GM23338 (cell line): ENCODE data around the gene PARP14. TPM values are rescaled to one million over a fixed set of nuclear protein-coding genes. Genes with fewer than 3 reads are reported as not detected.

Experiments used
- ATAC-seq: fragments of 200-7000 bp; cut with Tn5 transposase; 3 replicates; pipeline ENCODE4 v1.9.1; 2020
- DNase-seq: peaks from one replicate; pipeline ENCODE4 v3.0.0-alpha.2; 2015; ENCODE audit warnings: low spot score
- H2AFZ ChIP-seq: fragments of 200-600 bp; sonication (generic); 2 replicates; pipeline ENCODE4 v1.8.0; 2016; ENCODE audit warnings: antibody characterized with exemption, mild to moderate bottlenecking, moderate library complexity
- H3F3A ChIP-seq: fragments of 200-600 bp; sonication (generic); replicated peaks from 2 replicates; pipeline ENCODE4 v1.8.0; 2017; ENCODE audit warnings: antibody characterized with exemption, mixed run types, low read depth
- H3K27ac ChIP-seq: fragments of 200-600 bp; sonication (generic); 2 replicates; pipeline ENCODE4 v1.6.1; 2016; ENCODE audit warnings: low read depth
- H3K27me3 ChIP-seq: fragments of 200-600 bp; sonication (generic); 2 replicates; pipeline ENCODE4 v1.8.0; 2016; ENCODE audit warnings: mild to moderate bottlenecking, mixed run types, moderate library complexity; ENCODE audit not compliant: insufficient read depth
- H3K36me3 ChIP-seq: fragments of 200-600 bp; sonication (generic); 2 replicates; pipeline ENCODE4 v1.8.0; 2016; ENCODE audit warnings: mild to moderate bottlenecking; ENCODE audit not compliant: insufficient read depth
- H3K4me1 ChIP-seq: fragments of 200-600 bp; sonication (generic); 2 replicates; pipeline ENCODE4 v1.8.0; 2016; ENCODE audit warnings: mild to moderate bottlenecking, moderate library complexity; ENCODE audit not compliant: insufficient read depth
- H3K4me2 ChIP-seq: fragments of 200-600 bp; sonication (generic); 2 replicates; pipeline ENCODE4 v1.7.1; 2017; ENCODE audit warnings: mixed run types
- H3K4me3 ChIP-seq: fragments of 200-600 bp; sonication (generic); 2 replicates; pipeline ENCODE4 v1.6.1; 2016; ENCODE audit warnings: mixed run types
- H3K79me2 ChIP-seq: fragments of 200-600 bp; sonication (generic); replicated peaks from 2 replicates; pipeline ENCODE4 v1.8.0; 2017; ENCODE audit warnings: mild to moderate bottlenecking; ENCODE audit not compliant: insufficient read depth
- H3K9me2 ChIP-seq: fragments of 200-600 bp; sonication (generic); 2 replicates; pipeline ENCODE4 v1.8.0; 2017; ENCODE audit not compliant: insufficient read depth
- H4K20me1 ChIP-seq: fragments of 200-600 bp; sonication (generic); replicated peaks from 2 replicates; pipeline ENCODE4 v1.8.0; 2017; ENCODE audit warnings: mild to moderate bottlenecking; ENCODE audit not compliant: insufficient read depth
- H3K27ac Mint-ChIP-seq: 2 replicates; pipeline ENCODE4 v1.8.0; 2020; ENCODE audit warnings: inconsistent platforms, mild to moderate bottlenecking, moderate library complexity, mixed read lengths
- H3K27me3 Mint-ChIP-seq: 3 replicates; pipeline ENCODE4 v1.8.0; 2022; ENCODE audit warnings: low read depth, mild to moderate bottlenecking, moderate library complexity, mixed read lengths, inconsistent platforms; ENCODE audit not compliant: insufficient read depth, poor library complexity
- H3K36me3 Mint-ChIP-seq: 3 replicates; pipeline ENCODE4 v1.8.0; 2021; ENCODE audit warnings: low read depth, mild to moderate bottlenecking, inconsistent platforms, moderate library complexity, mixed read lengths
- H3K4me1 Mint-ChIP-seq: 3 replicates; pipeline ENCODE4 v1.8.0; 2020; ENCODE audit warnings: mild to moderate bottlenecking, inconsistent platforms, mixed read lengths
- H3K4me3 Mint-ChIP-seq: 3 replicates; pipeline ENCODE4 v1.8.0; 2021; ENCODE audit warnings: moderate library complexity, mild to moderate bottlenecking, inconsistent platforms, mixed read lengths
- H3K9me3 Mint-ChIP-seq: 3 replicates; pipeline ENCODE4 v1.8.0; 2020; ENCODE audit warnings: moderate library complexity, mild to moderate bottlenecking, inconsistent platforms, mixed read lengths
- CREB1 ChIP-seq: fragments of 250-450 bp; sonication (Bioruptor Pico); IDR thresholded peaks from 2 replicates; pipeline ENCODE4 v1.5.0; 2020; ENCODE audit warnings: low read depth, mild to moderate bottlenecking, moderate library complexity
- EZH2 ChIP-seq: fragments of 200-600 bp; sonication (generic); IDR thresholded peaks from one replicate; pipeline ENCODE4 v1.8.0; 2017; ENCODE audit warnings: antibody characterized with exemption, mild to moderate bottlenecking, low read depth; ENCODE audit not compliant: unreplicated experiment
- EZH2phosphoT487 ChIP-seq: fragments of 200-600 bp; sonication (generic); IDR thresholded peaks from one replicate; pipeline ENCODE4 v1.8.1; 2018; ENCODE audit warnings: antibody characterized with exemption; ENCODE audit not compliant: unreplicated experiment
- JUNB ChIP-seq: IDR thresholded peaks from one replicate; pipeline ENCODE4 v1.6.1; 2016; ENCODE audit warnings: antibody characterized with exemption; ENCODE audit not compliant: unreplicated experiment
- NANOG ChIP-seq: IDR thresholded peaks from 2 replicates; pipeline ENCODE4 v1.6.1; 2016; ENCODE audit warnings: antibody characterized with exemption, borderline replicate concordance
- polyA plus RNA-seq: library from polyadenylated mRNA; unstranded; fragments of >200 nt; fragmentation: Nextera tagmentation; extraction: Ambion mirVana; gene quantifications from 2 replicates; pipeline ENCODE4 v1.2.1, GENCODE V29; 2016
- total RNA-seq: library from RNA; depleted of rRNA; stranded (reverse); fragments of >200 nt; shearing (Covaris generic); gene quantifications from 2 replicates; pipeline ENCODE4 v1.2.3, GENCODE V29; 2014
- TF ChIP-seq, protein P1 (sequence below): IDR thresholded peaks from one replicate; pipeline ENCODE4 v1.6.1; 2018; ENCODE audit warnings: antibody characterized with exemption; ENCODE audit not compliant: unreplicated experiment
- TF ChIP-seq, protein P2 (sequence below): IDR thresholded peaks from 2 replicates; pipeline ENCODE4 v1.6.1; 2016; ENCODE audit warnings: antibody characterized with exemption
- TF ChIP-seq, protein P3 (sequence below): fragments of 250-450 bp; sonication (Bioruptor Pico); IDR thresholded peaks from 2 replicates; pipeline ENCODE4 v1.5.0; 2020; ENCODE audit warnings: mild to moderate bottlenecking, moderate library complexity

PARP14 gene
- total and polyA plus RNA-seq, 2 experiments from 2014 or later: 7.8 to 26.0 TPM

DNA sequence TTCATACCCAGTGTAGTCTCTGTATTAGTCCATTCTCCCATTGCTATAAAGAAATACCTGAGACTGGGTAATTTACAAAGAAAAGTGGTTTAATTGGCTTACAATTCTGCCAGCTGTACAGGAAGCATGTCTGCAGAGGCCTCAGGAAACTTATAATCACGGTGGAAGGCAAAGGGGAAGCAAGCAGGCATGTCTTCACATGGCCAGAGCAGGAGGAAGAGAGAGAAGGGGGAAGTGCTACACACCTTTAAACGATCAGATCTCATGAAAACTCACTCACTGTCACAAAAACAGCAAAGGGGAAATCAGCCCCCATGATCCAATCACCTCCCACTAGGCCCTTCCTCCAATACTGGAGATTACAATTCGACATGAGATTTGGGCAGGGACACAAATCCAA is 6.3 kb upstream of the PARP14 start (continued):
- no peak for TF ChIP-seq EZH2
- TF ChIP-seq, protein P1, sequence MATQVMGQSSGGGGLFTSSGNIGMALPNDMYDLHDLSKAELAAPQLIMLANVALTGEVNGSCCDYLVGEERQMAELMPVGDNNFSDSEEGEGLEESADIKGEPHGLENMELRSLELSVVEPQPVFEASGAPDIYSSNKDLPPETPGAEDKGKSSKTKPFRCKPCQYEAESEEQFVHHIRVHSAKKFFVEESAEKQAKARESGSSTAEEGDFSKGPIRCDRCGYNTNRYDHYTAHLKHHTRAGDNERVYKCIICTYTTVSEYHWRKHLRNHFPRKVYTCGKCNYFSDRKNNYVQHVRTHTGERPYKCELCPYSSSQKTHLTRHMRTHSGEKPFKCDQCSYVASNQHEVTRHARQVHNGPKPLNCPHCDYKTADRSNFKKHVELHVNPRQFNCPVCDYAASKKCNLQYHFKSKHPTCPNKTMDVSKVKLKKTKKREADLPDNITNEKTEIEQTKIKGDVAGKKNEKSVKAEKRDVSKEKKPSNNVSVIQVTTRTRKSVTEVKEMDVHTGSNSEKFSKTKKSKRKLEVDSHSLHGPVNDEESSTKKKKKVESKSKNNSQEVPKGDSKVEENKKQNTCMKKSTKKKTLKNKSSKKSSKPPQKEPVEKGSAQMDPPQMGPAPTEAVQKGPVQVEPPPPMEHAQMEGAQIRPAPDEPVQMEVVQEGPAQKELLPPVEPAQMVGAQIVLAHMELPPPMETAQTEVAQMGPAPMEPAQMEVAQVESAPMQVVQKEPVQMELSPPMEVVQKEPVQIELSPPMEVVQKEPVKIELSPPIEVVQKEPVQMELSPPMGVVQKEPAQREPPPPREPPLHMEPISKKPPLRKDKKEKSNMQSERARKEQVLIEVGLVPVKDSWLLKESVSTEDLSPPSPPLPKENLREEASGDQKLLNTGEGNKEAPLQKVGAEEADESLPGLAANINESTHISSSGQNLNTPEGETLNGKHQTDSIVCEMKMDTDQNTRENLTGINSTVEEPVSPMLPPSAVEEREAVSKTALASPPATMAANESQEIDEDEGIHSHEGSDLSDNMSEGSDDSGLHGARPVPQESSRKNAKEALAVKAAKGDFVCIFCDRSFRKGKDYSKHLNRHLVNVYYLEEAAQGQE: no peak

DNA sequence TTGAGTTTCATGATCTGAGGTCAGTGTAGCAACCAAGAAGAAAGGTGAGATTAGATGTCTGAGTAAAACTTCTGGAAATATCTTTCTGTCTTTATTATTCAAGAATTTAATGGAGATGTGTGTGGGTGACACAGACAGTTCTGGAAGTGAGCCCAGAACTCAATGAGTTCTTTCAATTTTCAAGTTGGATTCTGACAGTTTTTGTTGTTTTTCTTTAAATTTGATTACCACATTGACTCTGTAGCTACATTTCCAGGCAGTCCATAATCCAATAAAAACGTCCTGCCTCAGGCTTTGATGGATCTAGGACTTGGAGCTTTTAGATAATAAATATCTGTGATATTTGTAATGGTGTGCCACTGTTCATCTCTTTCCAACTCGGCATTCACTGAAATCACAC is 3.9 kb upstream of the PARP14 start:
- H3K36me3 ChIP-seq: no peaks in the 10 kb centered on the region
- H3K79me2 ChIP-seq: no peaks in the 10 kb centered on the region; the same call in 1 of the 2 replicates
- H3K36me3 Mint-ChIP-seq: peaks cover 1% of the 10 kb centered on the region; the same call in 2 of the 3 replicates
- H3K27me3 Mint-ChIP-seq: peaks cover 8% of the 10 kb centered on the region
- no peak overlapping the region for H3K4me3 Mint-ChIP-seq
- H3K27ac Mint-ChIP-seq: no peak overlapping the region
- H3K27me3 ChIP-seq: peaks cover 16% of the 10 kb centered on the region; the same call in 1 of the 2 replicates
- no peaks in the 10 kb centered on the region for H4K20me1 ChIP-seq
- DNase-seq (no peak), ATAC-seq (no peak)
- peaks cover 21% of the 10 kb centered on the region for H3K4me1 Mint-ChIP-seq
- H3K4me2 ChIP-seq: no peak overlapping the region
- no peak overlapping the region for H3K4me3 ChIP-seq
- peaks cover 15% of the 10 kb centered on the region for H3K4me1 ChIP-seq
- TF ChIP-seq EZH2phosphoT487: no peak
- TF ChIP-seq NANOG: no peak
- TF ChIP-seq, protein P2, sequence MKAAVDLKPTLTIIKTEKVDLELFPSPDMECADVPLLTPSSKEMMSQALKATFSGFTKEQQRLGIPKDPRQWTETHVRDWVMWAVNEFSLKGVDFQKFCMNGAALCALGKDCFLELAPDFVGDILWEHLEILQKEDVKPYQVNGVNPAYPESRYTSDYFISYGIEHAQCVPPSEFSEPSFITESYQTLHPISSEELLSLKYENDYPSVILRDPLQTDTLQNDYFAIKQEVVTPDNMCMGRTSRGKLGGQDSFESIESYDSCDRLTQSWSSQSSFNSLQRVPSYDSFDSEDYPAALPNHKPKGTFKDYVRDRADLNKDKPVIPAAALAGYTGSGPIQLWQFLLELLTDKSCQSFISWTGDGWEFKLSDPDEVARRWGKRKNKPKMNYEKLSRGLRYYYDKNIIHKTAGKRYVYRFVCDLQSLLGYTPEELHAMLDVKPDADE: no peak
- H3K27ac ChIP-seq: no peak overlapping the region
- peaks cover 7% of the 10 kb centered on the region; the same call in 2 of the 3 replicates for H3K9me3 Mint-ChIP-seq
- 0 out of 2 replicates have a peak, but pooled peaks cover 6% of the 10 kb centered on the region for H3F3A ChIP-seq
- H3K9me2 ChIP-seq: no peaks in the 10 kb centered on the region
- H2AFZ ChIP-seq: no peak overlapping the region

DNA sequence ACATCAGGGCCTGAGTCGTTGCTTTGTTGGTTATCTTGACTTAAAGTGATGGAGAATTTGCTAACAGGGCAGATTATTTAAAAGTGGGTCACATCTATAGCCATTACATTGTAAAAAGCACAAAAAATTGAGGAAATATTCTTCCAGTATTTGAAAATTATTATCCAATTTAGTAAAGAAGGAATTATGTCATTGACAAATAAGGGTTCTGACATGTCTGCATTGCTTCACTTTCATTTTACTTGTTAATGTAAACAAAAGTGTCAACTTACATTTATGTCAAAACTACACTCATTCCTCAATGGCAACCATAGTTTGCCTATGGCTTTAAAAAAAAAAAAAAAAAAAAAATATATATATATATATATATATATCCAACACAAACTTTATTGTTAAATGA is 3.4 kb upstream of the PARP14 start:
- Histone ChIP-seq H3K4me1 (peaks cover 15% of the 10 kb centered on the region), H2AFZ (no peak overlapping the region), H3K4me3 (no peak overlapping the region), H3K27me3 (peaks cover 18% of the 10 kb centered on the region; the same call in 1 of the 2 replicates), H3F3A (0 out of 2 replicates have a peak, but pooled peaks cover 6% of the 10 kb centered on the region), H3K4me2 (no peak overlapping the region), H3K9me2 (no peaks in the 10 kb centered on the region), H3K27ac (no peak overlapping the region), H3K36me3 (no peaks in the 10 kb centered on the region), H3K79me2 (no peaks in the 10 kb centered on the region; the same call in 1 of the 2 replicates), H4K20me1 (no peaks in the 10 kb centered on the region)
- Mint-ChIP-seq H3K4me3 (no peak overlapping the region), H3K27ac (no peak overlapping the region), H3K27me3 (peaks cover 9% of the 10 kb centered on the region), H3K9me3 (peaks cover 9% of the 10 kb centered on the region; the same call in 2 of the 3 replicates), H3K36me3 (peaks cover 3% of the 10 kb centered on the region; the same call in 2 of the 3 replicates), H3K4me1 (peaks cover 22% of the 10 kb centered on the region)
- ATAC-seq (no peak), DNase-seq (no peak)
- TF ChIP-seq JUNB: no peak
- no peak for TF ChIP-seq CREB1 (CRISPR knock-in tag)
- TF ChIP-seq, protein P3, sequence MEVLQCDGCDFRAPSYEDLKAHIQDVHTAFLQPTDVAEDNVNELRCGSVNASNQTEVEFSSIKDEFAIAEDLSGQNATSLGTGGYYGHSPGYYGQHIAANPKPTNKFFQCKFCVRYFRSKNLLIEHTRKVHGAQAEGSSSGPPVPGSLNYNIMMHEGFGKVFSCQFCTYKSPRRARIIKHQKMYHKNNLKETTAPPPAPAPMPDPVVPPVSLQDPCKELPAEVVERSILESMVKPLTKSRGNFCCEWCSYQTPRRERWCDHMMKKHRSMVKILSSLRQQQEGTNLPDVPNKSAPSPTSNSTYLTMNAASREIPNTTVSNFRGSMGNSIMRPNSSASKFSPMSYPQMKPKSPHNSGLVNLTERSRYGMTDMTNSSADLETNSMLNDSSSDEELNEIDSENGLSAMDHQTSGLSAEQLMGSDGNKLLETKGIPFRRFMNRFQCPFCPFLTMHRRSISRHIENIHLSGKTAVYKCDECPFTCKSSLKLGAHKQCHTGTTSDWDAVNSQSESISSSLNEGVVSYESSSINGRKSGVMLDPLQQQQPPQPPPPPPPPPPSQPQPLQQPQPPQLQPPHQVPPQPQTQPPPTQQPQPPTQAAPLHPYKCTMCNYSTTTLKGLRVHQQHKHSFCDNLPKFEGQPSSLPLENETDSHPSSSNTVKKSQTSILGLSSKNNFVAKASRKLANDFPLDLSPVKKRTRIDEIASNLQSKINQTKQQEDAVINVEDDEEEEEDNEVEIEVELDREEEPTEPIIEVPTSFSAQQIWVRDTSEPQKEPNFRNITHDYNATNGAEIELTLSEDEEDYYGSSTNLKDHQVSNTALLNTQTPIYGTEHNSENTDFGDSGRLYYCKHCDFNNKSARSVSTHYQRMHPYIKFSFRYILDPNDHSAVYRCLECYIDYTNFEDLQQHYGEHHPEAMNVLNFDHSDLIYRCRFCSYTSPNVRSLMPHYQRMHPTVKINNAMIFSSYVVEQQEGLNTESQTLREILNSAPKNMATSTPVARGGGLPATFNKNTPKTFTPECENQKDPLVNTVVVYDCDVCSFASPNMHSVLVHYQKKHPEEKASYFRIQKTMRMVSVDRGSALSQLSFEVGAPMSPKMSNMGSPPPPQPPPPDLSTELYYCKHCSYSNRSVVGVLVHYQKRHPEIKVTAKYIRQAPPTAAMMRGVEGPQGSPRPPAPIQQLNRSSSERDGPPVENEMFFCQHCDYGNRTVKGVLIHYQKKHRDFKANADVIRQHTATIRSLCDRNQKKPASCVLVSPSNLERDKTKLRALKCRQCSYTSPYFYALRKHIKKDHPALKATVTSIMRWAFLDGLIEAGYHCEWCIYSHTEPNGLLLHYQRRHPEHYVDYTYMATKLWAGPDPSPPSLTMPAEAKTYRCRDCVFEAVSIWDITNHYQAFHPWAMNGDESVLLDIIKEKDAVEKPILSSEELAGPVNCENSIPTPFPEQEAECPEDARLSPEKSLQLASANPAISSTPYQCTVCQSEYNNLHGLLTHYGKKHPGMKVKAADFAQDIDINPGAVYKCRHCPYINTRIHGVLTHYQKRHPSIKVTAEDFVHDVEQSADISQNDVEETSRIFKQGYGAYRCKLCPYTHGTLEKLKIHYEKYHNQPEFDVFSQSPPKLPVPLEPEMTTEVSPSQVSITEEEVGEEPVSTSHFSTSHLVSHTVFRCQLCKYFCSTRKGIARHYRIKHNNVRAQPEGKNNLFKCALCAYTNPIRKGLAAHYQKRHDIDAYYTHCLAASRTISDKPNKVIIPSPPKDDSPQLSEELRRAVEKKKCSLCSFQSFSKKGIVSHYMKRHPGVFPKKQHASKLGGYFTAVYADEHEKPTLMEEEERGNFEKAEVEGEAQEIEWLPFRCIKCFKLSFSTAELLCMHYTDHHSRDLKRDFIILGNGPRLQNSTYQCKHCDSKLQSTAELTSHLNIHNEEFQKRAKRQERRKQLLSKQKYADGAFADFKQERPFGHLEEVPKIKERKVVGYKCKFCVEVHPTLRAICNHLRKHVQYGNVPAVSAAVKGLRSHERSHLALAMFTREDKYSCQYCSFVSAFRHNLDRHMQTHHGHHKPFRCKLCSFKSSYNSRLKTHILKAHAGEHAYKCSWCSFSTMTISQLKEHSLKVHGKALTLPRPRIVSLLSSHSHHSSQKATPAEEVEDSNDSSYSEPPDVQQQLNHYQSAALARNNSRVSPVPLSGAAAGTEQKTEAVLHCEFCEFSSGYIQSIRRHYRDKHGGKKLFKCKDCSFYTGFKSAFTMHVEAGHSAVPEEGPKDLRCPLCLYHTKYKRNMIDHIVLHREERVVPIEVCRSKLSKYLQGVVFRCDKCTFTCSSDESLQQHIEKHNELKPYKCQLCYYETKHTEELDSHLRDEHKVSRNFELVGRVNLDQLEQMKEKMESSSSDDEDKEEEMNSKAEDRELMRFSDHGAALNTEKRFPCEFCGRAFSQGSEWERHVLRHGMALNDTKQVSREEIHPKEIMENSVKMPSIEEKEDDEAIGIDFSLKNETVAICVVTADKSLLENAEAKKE (CRISPR knock-in tag): no peak
- no peak for TF ChIP-seq NANOG
